ENCODE measurements around the gene LPCAT3.

LPCAT3 gene

GRCh38 chr12:6937481-6938352, 80.6 kb downstream of the LPCAT3 start:
- Mint-ChIP-seq H3K36me3 (ENCODE audit: low read depth) (peaks cover 42% of the 10 kb centered on the region), H3K27me3 (no peaks in the 10 kb centered on the region), H3K9me3 (no peaks in the 10 kb centered on the region), H3K27ac (peak overlapping the region; percentile 99), H3K4me3 (peak overlapping the region; percentile 93), H3K4me1 (ENCODE audit: low read depth) (peaks cover 60% of the 10 kb centered on the region)

GRCh38 chr12:6936636-6937480, 81.4 kb downstream of the LPCAT3 start:
- no peaks in the 10 kb centered on the region for H3K9me3 Mint-ChIP-seq
- H3K4me3 Mint-ChIP-seq = peak overlapping the region; percentile 93
- H3K36me3 Mint-ChIP-seq (ENCODE audit: low read depth) = peaks cover 42% of the 10 kb centered on the region
- no peaks in the 10 kb centered on the region for H3K27me3 Mint-ChIP-seq
- H3K27ac Mint-ChIP-seq = peak overlapping the region; percentile 99
- peaks cover 62% of the 10 kb centered on the region for H3K4me1 Mint-ChIP-seq (ENCODE audit: low read depth)

DNA sequence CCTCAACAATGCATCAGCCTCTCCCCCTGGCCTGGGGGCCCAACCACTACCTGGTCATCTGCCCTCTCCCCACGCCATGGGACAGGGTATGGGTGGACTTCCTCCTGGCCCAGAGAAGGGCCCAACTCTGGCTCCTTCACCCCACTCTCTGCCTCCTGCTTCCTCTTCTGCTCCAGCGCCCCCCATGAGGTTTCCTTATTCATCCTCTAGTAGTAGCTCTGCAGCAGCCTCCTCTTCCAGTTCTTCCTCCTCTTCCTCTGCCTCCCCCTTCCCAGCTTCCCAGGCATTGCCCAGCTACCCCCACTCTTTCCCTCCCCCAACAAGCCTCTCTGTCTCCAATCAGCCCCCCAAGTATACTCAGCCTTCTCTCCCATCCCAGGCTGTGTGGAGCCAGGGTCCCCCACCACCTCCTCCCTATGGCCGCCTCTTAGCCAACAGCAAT, 82.1 kb downstream of the LPCAT3 start:
- Mint-ChIP-seq H3K36me3 (ENCODE audit: low read depth) (peaks cover 42% of the 10 kb centered on the region), H3K4me3 (peak overlapping the region; percentile 93), H3K27ac (peak overlapping the region; percentile 99), H3K27me3 (no peaks in the 10 kb centered on the region), H3K4me1 (ENCODE audit: low read depth) (peaks cover 68% of the 10 kb centered on the region), H3K9me3 (no peaks in the 10 kb centered on the region)

GRCh38 chr12:6935371-6936193, 82.7 kb downstream of the LPCAT3 start:
- Mint-ChIP-seq H3K9me3 (no peaks in the 10 kb centered on the region), H3K4me3 (peak overlapping the region; percentile 93), H3K36me3 (ENCODE audit: low read depth) (peaks cover 41% of the 10 kb centered on the region), H3K27me3 (no peaks in the 10 kb centered on the region), H3K27ac (peak overlapping the region; percentile 99), H3K4me1 (ENCODE audit: low read depth) (peaks cover 73% of the 10 kb centered on the region)

DNA sequence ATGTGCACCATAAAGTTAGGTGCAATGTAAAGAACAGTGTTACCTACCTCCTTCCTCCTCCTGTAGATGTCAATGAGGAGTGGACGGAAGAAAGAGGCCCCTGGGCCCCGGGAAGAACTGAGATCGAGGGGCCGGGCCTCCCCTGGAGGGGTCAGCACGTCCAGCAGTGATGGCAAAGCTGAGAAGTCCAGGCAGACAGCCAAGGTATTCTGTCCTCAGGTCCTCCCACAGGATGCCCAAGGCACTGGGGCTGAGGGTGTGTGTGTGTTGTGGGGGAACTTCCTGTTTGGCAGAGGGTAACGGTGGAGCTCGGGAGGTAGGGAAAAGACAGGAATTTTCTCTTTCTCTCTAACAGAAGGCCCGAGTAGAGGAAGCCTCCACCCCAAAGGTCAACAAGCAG, 84.2 kb downstream of the LPCAT3 start:
- H3K4me1 Mint-ChIP-seq (ENCODE audit: low read depth) = peaks cover 81% of the 10 kb centered on the region
- H3K27ac Mint-ChIP-seq = peak overlapping the region; percentile 86
- H3K36me3 Mint-ChIP-seq (ENCODE audit: low read depth) = peaks cover 36% of the 10 kb centered on the region
- H3K27me3 Mint-ChIP-seq = no peaks in the 10 kb centered on the region
- H3K9me3 Mint-ChIP-seq = no peaks in the 10 kb centered on the region
- H3K4me3 Mint-ChIP-seq = no peak overlapping the region

GRCh38 chr12:6932766-6933165, 85.5 kb downstream of the LPCAT3 start:
- Mint-ChIP-seq H3K4me1 (ENCODE audit: low read depth) (peaks cover 78% of the 10 kb centered on the region), H3K27me3 (no peaks in the 10 kb centered on the region), H3K9me3 (no peaks in the 10 kb centered on the region), H3K27ac (peak overlapping the region; percentile 37), H3K4me3 (no peak overlapping the region), H3K36me3 (ENCODE audit: low read depth) (peaks cover 30% of the 10 kb centered on the region)

DNA sequence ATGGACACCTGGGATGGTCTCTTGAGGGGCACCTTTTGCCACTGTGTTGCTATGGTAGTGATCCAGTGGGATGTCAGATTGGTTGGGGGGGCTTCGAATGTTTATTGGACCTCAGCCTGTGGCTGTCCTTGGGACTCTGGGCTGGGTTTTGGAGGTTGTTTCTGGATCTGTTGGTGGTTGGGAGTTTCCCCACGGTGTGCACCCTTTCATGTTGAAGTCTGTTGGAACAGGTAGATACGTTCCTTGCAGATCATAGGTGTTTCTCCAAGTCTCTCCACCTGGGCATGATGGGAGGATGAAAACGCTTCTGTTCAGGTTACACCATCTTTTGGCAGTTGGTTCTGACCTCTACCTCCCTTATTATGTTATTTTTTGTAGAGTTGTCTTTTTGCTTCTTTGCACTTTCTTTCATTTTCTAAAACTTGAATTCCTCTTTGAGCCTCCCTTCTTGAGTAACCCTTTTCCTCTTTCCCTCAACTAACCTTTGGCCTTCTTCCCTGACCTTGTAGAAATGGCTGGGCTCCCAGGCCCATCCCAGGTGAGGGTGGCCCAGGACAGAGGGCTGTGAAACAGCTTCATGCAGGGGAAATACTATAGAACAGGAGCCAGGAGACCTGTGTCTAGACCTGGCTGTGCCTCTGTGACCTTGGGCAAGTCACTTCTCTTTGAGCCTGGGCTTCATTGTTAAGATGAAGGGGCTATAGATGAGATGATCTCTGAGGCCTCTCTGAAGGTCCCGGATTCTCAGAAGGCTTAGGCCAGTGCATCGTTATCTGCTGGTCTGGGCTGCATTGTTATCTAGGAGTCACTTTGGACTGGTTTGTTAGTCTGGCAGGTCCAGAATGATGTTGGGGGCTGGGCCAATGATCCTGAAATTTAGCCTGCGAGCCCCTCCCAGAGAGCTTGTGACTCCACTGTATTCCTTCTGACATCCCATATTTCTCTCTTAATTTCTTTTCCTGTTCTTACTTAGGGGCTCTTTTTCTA, 88.5 kb downstream of the LPCAT3 start:
- Mint-ChIP-seq H3K4me3 (peak overlapping the region; percentile 80), H3K4me1 (ENCODE audit: low read depth) (peaks cover 78% of the 10 kb centered on the region), H3K27ac (peak overlapping the region; percentile 49), H3K27me3 (no peaks in the 10 kb centered on the region), H3K36me3 (ENCODE audit: low read depth) (peaks cover 13% of the 10 kb centered on the region), H3K9me3 (no peaks in the 10 kb centered on the region)

DNA sequence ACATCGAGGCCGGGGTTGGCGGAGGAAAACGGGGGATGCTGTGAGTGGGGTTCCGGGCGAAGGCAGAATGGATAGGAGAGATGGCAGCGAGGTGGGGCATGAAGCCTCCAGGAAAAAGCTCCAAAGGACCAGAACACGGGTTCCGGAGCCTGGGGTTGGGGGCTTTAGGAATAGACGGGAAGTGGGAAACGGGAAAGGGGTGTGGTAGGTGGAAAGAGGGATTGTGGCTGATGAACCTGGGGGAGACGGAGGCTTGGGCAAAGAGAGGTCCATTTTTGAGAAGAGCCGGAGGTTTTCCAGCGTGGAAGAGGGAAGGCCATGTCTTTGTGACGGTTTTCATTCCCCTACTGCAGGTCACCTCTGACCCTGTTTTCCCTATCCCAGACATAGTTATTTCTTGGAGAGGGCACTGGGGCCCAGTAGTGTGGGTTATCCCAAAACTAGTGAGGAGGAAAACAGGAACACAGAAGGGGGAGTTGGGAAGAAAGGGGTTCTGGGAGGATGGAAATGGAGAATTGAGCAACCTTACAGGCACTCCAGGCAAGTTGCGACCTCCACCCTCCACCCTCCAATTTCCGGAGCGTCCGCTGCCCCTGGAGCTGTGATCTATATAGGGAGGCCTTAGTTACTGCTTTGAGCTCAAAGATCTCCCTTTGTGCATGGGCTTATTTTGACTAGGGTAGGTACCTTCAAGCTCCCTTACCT, 89.4 kb downstream of the LPCAT3 start:
- H3K4me3 Mint-ChIP-seq = peak overlapping the region; percentile 80
- peak overlapping the region; percentile 69 for H3K27ac Mint-ChIP-seq
- H3K36me3 Mint-ChIP-seq (ENCODE audit: low read depth) = peaks cover 4% of the 10 kb centered on the region
- H3K27me3 Mint-ChIP-seq = no peaks in the 10 kb centered on the region
- peaks cover 79% of the 10 kb centered on the region for H3K4me1 Mint-ChIP-seq (ENCODE audit: low read depth)
- no peaks in the 10 kb centered on the region for H3K9me3 Mint-ChIP-seq

- H3K4me3 Mint-ChIP-seq = peak overlapping the region; percentile 80
- peaks cover 75% of the 10 kb centered on the region for H3K4me1 Mint-ChIP-seq (ENCODE audit: low read depth)
- peak overlapping the region; percentile 69 for H3K27ac Mint-ChIP-seq
- no peaks in the 10 kb centered on the region for H3K9me3 Mint-ChIP-seq
- H3K27me3 Mint-ChIP-seq = no peaks in the 10 kb centered on the region
- H3K36me3 Mint-ChIP-seq (ENCODE audit: low read depth) = no peaks in the 10 kb centered on the region
These were observed 90.1 kb downstream of the LPCAT3 start for GRCh38 chr12:6928022-6928702.

- Mint-ChIP-seq H3K27me3 (no peaks in the 10 kb centered on the region), H3K9me3 (no peaks in the 10 kb centered on the region), H3K27ac (peak within 1 kb of the TSS; percentile 96), H3K4me1 (ENCODE audit: low read depth) (peaks cover 76% of the 10 kb centered on the region), H3K4me3 (peak within 1 kb of the TSS; percentile 90), H3K36me3 (ENCODE audit: low read depth) (peaks cover 5% of the 10 kb centered on the region)
These were observed 90.8 kb downstream of the LPCAT3 start, which contains the start of gene ATN1 for GRCh38 chr12:6927379-6928021. TSS of gene ATN1 (plus strand) at chr12:6927959. CDS start at chr12:6934002, 6,043 bp downstream.

Measured in stimulated activated naive CD8-positive, alpha-beta T cell treated with anti-CD3 and anti-CD28 coated beads, Interleukin-15, Interleukin-2, amounts not matched to agents 100 ng/mL and 50 ng/mL, for 24 hours (primary cell).